Endothelial cell (in vitro differentiated cells): ENCODE measurements around the gene NDFIP1. TPM values are rescaled to one million over a fixed set of nuclear protein-coding genes. Genes with fewer than 3 reads are reported as not detected.

Source experiments
- DNase-seq: peaks from one replicate; pipeline ENCODE4 v3.0.0; 2021; ENCODE audit warnings: low spot score
- H3K27ac Mint-ChIP-seq: one replicate; pipeline ENCODE4 v1.8.0; 2021; ENCODE audit warnings: mixed read lengths, inconsistent platforms; ENCODE audit not compliant: unreplicated experiment
- H3K27me3 Mint-ChIP-seq: one replicate; pipeline ENCODE4 v1.8.0; 2021; ENCODE audit warnings: mild to moderate bottlenecking, moderate library complexity, mixed read lengths, inconsistent platforms; ENCODE audit not compliant: unreplicated experiment
- H3K36me3 Mint-ChIP-seq: one replicate; pipeline ENCODE4 v1.8.0; 2021; ENCODE audit warnings: mild to moderate bottlenecking, low read depth, mixed read lengths, inconsistent platforms; ENCODE audit not compliant: unreplicated experiment
- H3K4me1 Mint-ChIP-seq: one replicate; pipeline ENCODE4 v1.8.0; 2021; ENCODE audit warnings: mild to moderate bottlenecking, mixed read lengths, inconsistent platforms; ENCODE audit not compliant: unreplicated experiment
- H3K4me3 Mint-ChIP-seq: one replicate; pipeline ENCODE4 v1.8.0; 2021; ENCODE audit warnings: mild to moderate bottlenecking, mixed read lengths, inconsistent platforms; ENCODE audit not compliant: unreplicated experiment
- H3K9me3 Mint-ChIP-seq: one replicate; pipeline ENCODE4 v1.8.0; 2021; ENCODE audit warnings: mixed read lengths, inconsistent platforms; ENCODE audit not compliant: unreplicated experiment
- long read RNA-seq: library from polyadenylated mRNA; unstranded; transcript quantifications from one replicate; pipeline ENCODE4 v2.0.0, GENCODE V29; 2020; ENCODE audit not compliant: unreplicated experiment
- total RNA-seq: library from RNA; stranded (reverse); fragmentation: NEBNext Ultra II Directional; extraction: Animal tissue kit (Norgen Biotek cat#: 25700); gene quantifications from one replicate; pipeline ENCODE4 v1.2.1, GENCODE V29; 2021; ENCODE audit not compliant: unreplicated experiment
- TF ChIP-seq, protein P1 (sequence below): fragments of 200-600 bp; sonication (generic); IDR thresholded peaks from one replicate; pipeline ENCODE4 v1.5.0; 2021; ENCODE audit warnings: antibody characterized with exemption; ENCODE audit not compliant: unreplicated experiment

NDFIP1 gene
- 34.8 TPM for total RNA-seq
- long read RNA-seq, transcript NDFIP1-201 (8 exons, 3,851 nt), result major isoform, 39 of 40 reads
- long read RNA-seq, partial matches to known transcripts, result 1 of 40 reads
- long read RNA-seq, other reads (novel, unspliced or antisense), result 0 of 40 reads

DNA sequence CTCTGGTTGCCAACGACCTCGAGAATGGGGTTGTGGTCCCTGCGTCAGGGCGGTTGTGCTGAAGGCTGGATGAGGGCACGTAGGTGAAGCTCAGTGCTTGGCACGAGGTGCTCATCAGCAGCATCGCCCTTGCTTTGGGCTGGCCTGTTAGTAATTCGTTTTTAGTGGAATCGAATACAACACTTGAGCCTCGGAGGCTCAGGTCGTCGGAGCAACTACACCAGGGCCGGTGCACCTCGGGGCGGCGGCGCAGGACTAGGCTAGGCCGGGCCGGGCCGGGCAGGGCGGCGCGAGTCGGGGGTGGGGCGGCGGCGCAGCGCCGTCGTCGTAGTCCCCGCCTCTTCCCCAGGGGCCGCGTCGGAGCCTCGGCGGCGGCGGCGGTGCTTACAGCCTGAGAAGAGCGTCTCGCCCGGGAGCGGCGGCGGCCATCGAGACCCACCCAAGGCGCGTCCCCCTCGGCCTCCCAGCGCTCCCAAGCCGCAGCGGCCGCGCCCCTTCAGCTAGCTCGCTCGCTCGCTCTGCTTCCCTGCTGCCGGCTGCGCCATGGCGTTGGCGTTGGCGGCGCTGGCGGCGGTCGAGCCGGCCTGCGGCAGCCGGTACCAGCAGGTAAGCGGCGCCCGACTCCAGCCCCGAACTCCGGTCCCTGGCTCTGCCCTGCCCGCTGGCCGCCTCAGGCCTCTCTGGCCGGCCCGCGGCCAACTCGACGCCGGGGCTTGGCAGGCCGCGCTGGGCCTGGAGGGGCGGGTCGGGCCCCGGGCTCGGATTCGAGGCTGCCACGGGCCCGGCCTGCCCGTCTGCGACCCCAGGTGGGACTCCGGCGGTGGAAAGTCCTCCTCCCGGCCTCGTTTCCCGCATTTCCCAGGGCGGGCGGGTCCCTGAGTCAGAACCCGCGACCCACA, at the start of gene NDFIP1:
Gene NDFIP1, plus strand, starts transcription at position 348 of the 899 bp plus-strand sequence. Its CDS starts 196 bp downstream, at position 544.
- Mint-ChIP-seq H3K9me3 (no peaks in the 10 kb centered on the region), H3K27ac (peak within 1 kb of the TSS; percentile 74), H3K4me1 (peaks cover 14% of the 10 kb centered on the region), H3K4me3 (peak within 1 kb of the TSS; percentile 94), H3K36me3 (peaks cover 3% of the 10 kb centered on the region), H3K27me3 (no peaks in the 10 kb centered on the region)
- TF ChIP-seq, protein P1, sequence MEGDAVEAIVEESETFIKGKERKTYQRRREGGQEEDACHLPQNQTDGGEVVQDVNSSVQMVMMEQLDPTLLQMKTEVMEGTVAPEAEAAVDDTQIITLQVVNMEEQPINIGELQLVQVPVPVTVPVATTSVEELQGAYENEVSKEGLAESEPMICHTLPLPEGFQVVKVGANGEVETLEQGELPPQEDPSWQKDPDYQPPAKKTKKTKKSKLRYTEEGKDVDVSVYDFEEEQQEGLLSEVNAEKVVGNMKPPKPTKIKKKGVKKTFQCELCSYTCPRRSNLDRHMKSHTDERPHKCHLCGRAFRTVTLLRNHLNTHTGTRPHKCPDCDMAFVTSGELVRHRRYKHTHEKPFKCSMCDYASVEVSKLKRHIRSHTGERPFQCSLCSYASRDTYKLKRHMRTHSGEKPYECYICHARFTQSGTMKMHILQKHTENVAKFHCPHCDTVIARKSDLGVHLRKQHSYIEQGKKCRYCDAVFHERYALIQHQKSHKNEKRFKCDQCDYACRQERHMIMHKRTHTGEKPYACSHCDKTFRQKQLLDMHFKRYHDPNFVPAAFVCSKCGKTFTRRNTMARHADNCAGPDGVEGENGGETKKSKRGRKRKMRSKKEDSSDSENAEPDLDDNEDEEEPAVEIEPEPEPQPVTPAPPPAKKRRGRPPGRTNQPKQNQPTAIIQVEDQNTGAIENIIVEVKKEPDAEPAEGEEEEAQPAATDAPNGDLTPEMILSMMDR, result no peak
- DNase-seq, result peak; percentile 85

- Mint-ChIP-seq H3K36me3 (no peaks in the 10 kb centered on the region), H3K4me1 (peaks cover 6% of the 10 kb centered on the region), H3K9me3 (no peaks in the 10 kb centered on the region), H3K27me3 (peaks cover 10% of the 10 kb centered on the region), H3K27ac (no peak overlapping the region), H3K4me3 (no peak overlapping the region)
- TF ChIP-seq, protein P1, result no peak
- no peak for DNase-seq
These were observed 49.2 kb upstream of the NDFIP1 start for GRCh38 chr5:142059304-142059940.

DNA sequence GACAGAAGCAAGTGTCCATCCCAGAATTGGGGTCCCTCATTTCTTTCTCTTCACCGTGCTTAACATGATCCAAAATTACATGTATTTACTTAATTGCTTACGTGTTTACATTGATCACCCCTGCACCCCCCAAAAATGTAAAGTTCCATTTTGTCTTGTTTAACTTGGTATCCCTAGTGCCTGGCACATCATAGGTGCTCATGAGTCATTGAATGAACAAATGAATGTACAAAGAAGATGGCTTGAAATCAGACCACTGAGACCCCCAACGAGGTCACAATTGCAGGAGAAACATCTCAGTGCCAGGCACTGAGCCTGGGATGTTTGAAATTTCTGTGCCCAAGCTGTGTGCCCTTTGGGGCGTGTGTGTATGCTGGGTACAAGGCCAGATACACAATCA, 45.2 kb upstream of the NDFIP1 start:
- no peak for DNase-seq
- Mint-ChIP-seq H3K36me3 (no peaks in the 10 kb centered on the region), H3K4me3 (peak overlapping the region; percentile 23), H3K27ac (peak overlapping the region; percentile 64), H3K4me1 (peaks cover 11% of the 10 kb centered on the region), H3K27me3 (peaks cover 14% of the 10 kb centered on the region), H3K9me3 (no peaks in the 10 kb centered on the region)
- TF ChIP-seq, protein P1, result no peak

GRCh38 chr5:142063878-142064331, 44.7 kb upstream of the NDFIP1 start:
- H3K4me1 Mint-ChIP-seq, result peaks cover 11% of the 10 kb centered on the region
- peak overlapping the region; percentile 64 for H3K27ac Mint-ChIP-seq
- no peak overlapping the region for H3K4me3 Mint-ChIP-seq
- peaks cover 14% of the 10 kb centered on the region for H3K27me3 Mint-ChIP-seq
- DNase-seq, result peak; percentile 61
- H3K9me3 Mint-ChIP-seq, result no peaks in the 10 kb centered on the region
- no peaks in the 10 kb centered on the region for H3K36me3 Mint-ChIP-seq
- TF ChIP-seq, protein P1, result no peak
